Adrenal gland (tissue), 12 donors: ENCODE measurements around the gene DAPL1. TPM values are rescaled to one million over a fixed set of nuclear protein-coding genes. Genes with fewer than 3 reads are reported as not detected.
"Not testable (repeated sequence)": the region's sequence is repeated elsewhere in the genome, so short reads cannot be mapped to it uniquely, and the experiment has no call there.

ENCODE experiments used
- DNase-seq, 7 donors: peaks; one replicate each; pipeline ENCODE4 v3.0.0-alpha.2; 2019 to 2020
- H3K27ac ChIP-seq, 5 donors: fragments of 200-600 bp; sonication (generic) in 4 of 5; 1 replicate in 3 of 5; 2 replicates in 2 of 5; pipeline versions ENCODE4 v1.5.1 to v1.8.0; 2016 to 2020; ENCODE audit warnings: mild to moderate bottlenecking in 1 of 5
- H3K27me3 ChIP-seq: fragments of 200-600 bp; 2 replicates; pipeline ENCODE4 v1.8.0; 2021
- H3K36me3 ChIP-seq, 2 donors: fragments of 200-600 bp; replicated peaks in 1 of 2; 1 replicate in 1 of 2; 2 replicates in 1 of 2; pipeline versions ENCODE4 v1.5.1 to v1.8.0; 2018 to 2022
- H3K4me1 ChIP-seq, 2 donors: fragments of 200-600 bp; replicated peaks in 1 of 2; 1 replicate in 1 of 2; 2 replicates in 1 of 2; pipeline versions ENCODE4 v1.5.1 to v1.8.0; 2018 to 2021
- H3K4me3 ChIP-seq, 4 donors: fragments of 200-600 bp; sonication (generic) in 3 of 4; one replicate each; pipeline ENCODE4 v1.5.1; 2016 to 2018
- H3K9me3 ChIP-seq, 3 donors: fragments of 200-600 bp; sonication (generic) in 1 of 3; replicated peaks in 1 of 3; 1 replicate in 2 of 3; 2 replicates in 1 of 3; pipeline versions ENCODE4 v1.5.1 to v1.8.0; 2016 to 2021
- CTCF ChIP-seq, 6 experiments: fragments of 450-650 bp in 4 of 6; fragments of 200-600 bp in 2 of 6; sonication (generic) in 1 of 6; IDR thresholded peaks; 1 replicate in 5 of 6; 2 replicates in 1 of 6; pipeline versions ENCODE4 v1.5.1 to v1.8.0; 2016 to 2021; ENCODE audit warnings: antibody characterized with exemption in 6 of 6, mild to moderate bottlenecking in 2 of 6, moderate library complexity in 1 of 6
- POLR2A ChIP-seq, 2 donors: fragments of 450-650 bp; IDR thresholded peaks; one replicate each; pipeline ENCODE4 v1.6.1; 2017; ENCODE audit warnings: antibody characterized with exemption in 2 of 2, mild to moderate bottlenecking in 2 of 2, moderate library complexity in 1 of 2
- WGBS, 4 donors: extraction: QIAGEN DNeasy Blood & Tissue Kit in 2 of 4; methylation state at CpG; one replicate each; pipeline versions ENCODE4 v1.1.5 to v1.1.7; 2013 to 2017; 5-methylcytosine and 5-hydroxymethylcytosine counted together
- intact Hi-C, 2 donors: fragments of 100-400 bp; cut with DNase I; formaldehyde crosslinking; loops; one replicate each; pipeline versions ENCODE4 v1.14.1 to v1.15.0; 2022 to 2023
- polyA plus RNA-seq, 3 donors: library from polyadenylated mRNA; stranded (reverse); fragments of 200-250 nt in 2 of 3; fragments of 350-450 nt in 1 of 3; fragmentation: Illumina TruSeq in 1 of 3; extraction: RNeasy Lipid Tissue Mini Kit (QIAGEN cat#74804) in 1 of 3; gene quantifications; one replicate each; pipeline ENCODE4 v1.2.3, GENCODE V29; 2013 to 2014
- total RNA-seq, 9 donors: library from RNA; depleted of rRNA in 4 of 9; stranded (reverse); fragments of >200 nt in 4 of 9; fragments of 120-200 nt in 1 of 9; fragmentation: NEBNext Ultra II Directional in 1 of 9; extraction: Animal tissue kit (Norgen Biotek cat#: 25700) in 1 of 9; gene quantifications; one replicate each; pipeline versions ENCODE4 v1.1.0 to v1.2.4, GENCODE V29; 2013 to 2023
- donor health status: healthy with polysubstance abuse.
- donor health status: Bipolar disorder and iron deficiency.
- donor health status: DM: yes; HTN: yes; CAD: no.
- donor health status: DM: no; HTN: no; CAD: no.
- donor health status: DM: no; HTN: no; CAD: no.
- donor health status: DM: yes; HTN: yes; CAD: no.

The DAPL1 gene
- total and polyA plus RNA-seq, 12 donors, result 0.50 to 177 (median 35.4) TPM

DNA sequence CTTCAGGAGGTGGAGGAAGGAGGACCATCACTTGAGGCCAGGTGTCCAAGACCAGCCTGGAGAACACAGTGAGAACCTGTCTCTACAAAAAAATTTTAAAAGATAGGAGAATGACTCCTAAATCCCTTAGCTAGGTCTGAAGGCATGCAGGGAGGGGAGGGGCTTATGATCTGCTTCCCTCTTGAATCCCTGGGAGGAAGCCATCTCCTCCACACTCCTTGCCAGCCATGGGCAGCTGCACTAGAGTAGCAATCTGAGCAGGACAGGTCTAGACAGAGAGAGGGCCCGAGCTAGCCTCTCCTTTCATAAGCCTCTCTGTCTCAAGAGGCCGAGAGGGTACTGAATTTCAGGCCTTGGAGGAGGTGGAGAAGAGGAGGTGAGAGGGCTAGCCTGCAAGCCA lies 42.5 kb downstream of the DAPL1 start:
- 87 to 100% (median 89%) methylated on average over 2 of the region's 2 CpGs; no CpG with 5 or more reads in 1 of the 4 donors for WGBS, 4 donors
- H3K4me3 ChIP-seq, result no peak overlapping the region
- DNase-seq, result no peak
- TF ChIP-seq CTCF (IDR thresholded peaks at IDR 0.05), result no peak
- TF ChIP-seq POLR2A (IDR thresholded peaks at IDR 0.05), result no peak
- no peaks in the 10 kb centered on the region for H3K4me1 ChIP-seq
- H3K27ac ChIP-seq, result no peak overlapping the region
- intact Hi-C loops, result no loop called here
- no peaks in the 10 kb centered on the region for H3K27me3 ChIP-seq
- H3K9me3 ChIP-seq, result no peaks in the 10 kb centered on the region
- H3K36me3 ChIP-seq, result no peaks in the 10 kb centered on the region

DNA sequence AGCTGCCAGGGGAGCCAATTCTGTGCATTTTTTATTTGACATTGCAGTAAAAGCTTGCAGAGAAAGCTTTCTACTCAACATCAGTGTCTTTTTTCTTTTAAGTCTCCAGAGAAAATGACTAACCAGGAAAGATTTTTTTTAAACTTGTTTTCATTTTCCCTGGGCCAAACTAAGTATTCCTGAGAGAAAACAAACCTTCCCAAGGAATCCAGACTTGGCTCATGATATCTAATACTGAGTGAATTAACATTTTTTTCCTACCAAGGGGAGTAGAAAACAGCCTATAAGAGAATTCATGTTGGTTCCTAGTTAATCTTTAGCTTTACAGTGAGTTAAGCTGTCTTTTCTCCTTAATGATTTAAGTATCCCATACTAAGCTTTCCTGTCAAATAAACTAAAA lies 46.7 kb downstream of the DAPL1 start:
- Histone ChIP-seq H3K4me3 (no peak overlapping the region), H3K36me3 (no peaks in the 10 kb centered on the region), H3K27ac (no peak overlapping the region), H3K27me3 (no peaks in the 10 kb centered on the region), H3K9me3 (no peaks in the 10 kb centered on the region), H3K4me1 (no peaks in the 10 kb centered on the region)
- intact Hi-C loops, result no loop called here
- TF ChIP-seq CTCF (IDR thresholded peaks at IDR 0.05) (no peak), POLR2A (IDR thresholded peaks at IDR 0.05) (no peak)
- no peak for DNase-seq

DNA sequence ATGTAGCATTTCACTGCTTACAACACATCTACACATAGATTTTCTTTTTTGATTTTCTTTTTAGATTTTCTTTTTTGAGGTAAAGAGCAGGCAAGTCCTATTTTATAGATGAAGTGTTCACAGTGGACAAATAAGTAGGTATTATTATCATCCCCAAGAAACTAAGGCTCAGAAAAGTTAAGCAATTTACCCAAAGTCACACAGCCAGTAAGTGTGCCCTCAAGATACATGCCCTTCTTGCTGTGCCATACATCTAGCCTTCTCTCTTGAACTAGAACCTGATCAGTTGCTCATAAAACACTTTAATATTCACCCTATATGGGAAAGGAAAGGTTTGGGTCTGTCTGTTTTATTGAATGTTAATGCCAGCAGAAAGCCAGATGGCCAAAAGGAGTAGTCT lies 50.3 kb downstream of the DAPL1 start:
- Histone ChIP-seq H3K9me3 (no peaks in the 10 kb centered on the region), H3K4me1 (no peaks in the 10 kb centered on the region), H3K27ac (no peak overlapping the region), H3K4me3 (no peak overlapping the region), H3K27me3 (no peaks in the 10 kb centered on the region), H3K36me3 (no peaks in the 10 kb centered on the region)
- TF ChIP-seq POLR2A (IDR thresholded peaks at IDR 0.05) (no peak), CTCF (IDR thresholded peaks at IDR 0.05) (no peak)
- intact Hi-C loops, result no loop called here
- DNase-seq, result no peak

GRCh38 chr2:158845859-158846258 lies 50.7 kb downstream of the DAPL1 start:
- no peaks in the 10 kb centered on the region for H3K9me3 ChIP-seq
- no peaks in the 10 kb centered on the region for H3K4me1 ChIP-seq
- DNase-seq, result no peak
- TF ChIP-seq POLR2A (IDR thresholded peaks at IDR 0.05) (no peak), CTCF (IDR thresholded peaks at IDR 0.05) (no peak)
- no peaks in the 10 kb centered on the region for H3K27me3 ChIP-seq
- intact Hi-C loops, result no loop called here
- 46 to 59% (median 51%) methylated on average over 3 of the region's 3 CpGs for WGBS, 4 donors
- H3K36me3 ChIP-seq, result no peaks in the 10 kb centered on the region
- H3K4me3 ChIP-seq, result no peak overlapping the region
- H3K27ac ChIP-seq, result no peak overlapping the region

- WGBS, 4 donors, result 52 to 86% (median 69%) methylated on average over 1 to 2 of the region's 2 CpGs
Observed at GRCh38 chr2:158847526-158847925, 52.4 kb downstream of the DAPL1 start.

DNA sequence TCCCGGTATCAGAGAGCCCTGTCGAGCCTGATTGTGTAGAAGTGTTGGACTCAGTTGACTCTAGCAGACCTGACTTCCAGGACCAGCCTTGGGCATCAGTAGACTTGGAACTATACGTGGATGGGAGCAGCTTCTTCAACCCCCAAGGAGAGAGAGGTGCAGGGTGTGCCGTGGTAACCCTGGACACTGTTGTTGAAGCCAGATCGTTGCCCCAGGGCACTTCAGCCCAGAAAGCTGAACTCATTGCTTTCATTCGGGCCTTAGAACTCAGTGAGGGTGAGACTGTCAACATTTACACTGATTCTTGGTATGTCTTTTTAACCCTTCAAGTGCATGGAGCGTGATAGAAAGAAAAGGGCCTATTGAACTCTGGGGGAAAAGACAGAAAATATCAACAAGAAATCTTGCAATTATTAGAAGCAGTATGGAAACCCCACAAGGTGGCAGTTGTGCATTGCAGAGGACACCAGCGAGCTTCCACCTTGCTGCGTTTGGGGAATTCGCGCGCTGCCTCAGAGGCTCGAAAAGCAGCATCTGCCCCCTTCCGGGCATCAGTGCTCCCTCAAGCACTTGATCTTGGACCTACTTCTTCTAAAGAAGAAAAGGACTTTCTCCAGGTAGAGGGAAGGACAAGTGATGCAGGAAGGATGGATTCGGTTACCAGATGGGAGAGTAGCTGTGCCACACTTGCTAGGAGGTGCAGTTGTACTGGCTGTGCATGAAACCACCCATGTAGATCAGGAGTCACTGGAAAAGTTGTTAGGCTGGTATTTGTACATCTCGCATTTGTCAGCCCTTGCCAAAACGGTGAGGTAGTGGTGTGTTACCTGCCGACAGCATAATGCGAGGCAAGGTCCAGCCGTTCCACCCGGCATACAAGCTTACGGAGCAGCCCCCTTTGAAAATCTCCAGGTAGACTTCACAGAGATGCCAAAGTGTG lies 53.2 kb downstream of the DAPL1 start:
- H3K27me3 ChIP-seq, intact Hi-C loops, H3K4me1 ChIP-seq, DNase-seq, H3K27ac ChIP-seq, H3K9me3 ChIP-seq, H3K4me3 ChIP-seq, H3K36me3 ChIP-seq: not testable (repeated sequence)
- WGBS, 4 donors, result 71 to 88% (median 74%) methylated on average over 19 to 22 of the region's 22 CpGs

More at GRCh38 chr2:158847526-158847925, 52.4 kb downstream of the DAPL1 start:
- DNase-seq, H3K27ac ChIP-seq, H3K9me3 ChIP-seq, intact Hi-C loops, H3K27me3 ChIP-seq, H3K36me3 ChIP-seq, H3K4me3 ChIP-seq, H3K4me1 ChIP-seq: not testable (repeated sequence)

- intact Hi-C loops, H3K4me1 ChIP-seq, H3K36me3 ChIP-seq, DNase-seq, H3K4me3 ChIP-seq, H3K27ac ChIP-seq, H3K27me3 ChIP-seq, H3K9me3 ChIP-seq: not testable (repeated sequence)
- 86 to 91% (median 88%) methylated on average over 7 to 9 of the region's 9 CpGs for WGBS, 4 donors
Observed at GRCh38 chr2:158860179-158860578, 65.1 kb downstream of the DAPL1 start.
